Lower lobe of right lung (tissue), 2 donors: ENCODE data around the gene ISM1. TPM values are rescaled to one million over a fixed set of nuclear protein-coding genes. Genes with fewer than 3 reads are reported as not detected.

ENCODE experiments used
- ATAC-seq, 2 donors: fragments of 200-7000 bp; cut with Tn5 transposase; one replicate each; pipeline ENCODE4 v1.9.1; 2020 to 2022; ENCODE audit warnings: mild to moderate bottlenecking in 2 of 2, moderate library complexity in 2 of 2
- DNase-seq: peaks from one replicate; pipeline ENCODE4 v3.0.0-alpha.2; 2020
- H3K27ac ChIP-seq: fragments of 200-600 bp; one replicate; pipeline ENCODE4 v1.8.0; 2022
- H3K27me3 ChIP-seq: fragments of 200-600 bp; one replicate; pipeline ENCODE4 v1.8.0; 2022; ENCODE audit warnings: low read depth
- H3K36me3 ChIP-seq: fragments of 200-600 bp; one replicate; pipeline ENCODE4 v1.8.0; 2022; ENCODE audit warnings: mild to moderate bottlenecking
- H3K4me1 ChIP-seq: fragments of 200-600 bp; one replicate; pipeline ENCODE4 v1.8.0; 2022
- H3K4me3 ChIP-seq: fragments of 200-600 bp; one replicate; pipeline ENCODE4 v1.8.0; 2022; ENCODE audit warnings: mild to moderate bottlenecking
- H3K9me3 ChIP-seq: fragments of 200-600 bp; one replicate; pipeline ENCODE4 v1.8.0; 2022
- intact Hi-C: fragments of 100-400 bp; cut with DNase I; formaldehyde crosslinking; loops from one replicate; pipeline ENCODE4 v1.11.0; 2022
- total RNA-seq: library from RNA; stranded (reverse); fragmentation: NEBNext Ultra II Directional; extraction: Animal tissue kit (Norgen Biotek cat#: 25700); gene quantifications from one replicate; pipeline ENCODE4 v1.2.1, GENCODE V29; 2021
- TF ChIP-seq, protein P1 (sequence below): fragments of 200-600 bp; IDR thresholded peaks from one replicate; pipeline ENCODE4 v1.8.0; 2022; ENCODE audit warnings: antibody characterized with exemption, mild to moderate bottlenecking
- donor health status: DM: no; HTN: yes; CAD: no; lungs with severe emphysema.

The ISM1 gene
- total RNA-seq, 1 donor from 2014 or later: 8.4 TPM

DNA sequence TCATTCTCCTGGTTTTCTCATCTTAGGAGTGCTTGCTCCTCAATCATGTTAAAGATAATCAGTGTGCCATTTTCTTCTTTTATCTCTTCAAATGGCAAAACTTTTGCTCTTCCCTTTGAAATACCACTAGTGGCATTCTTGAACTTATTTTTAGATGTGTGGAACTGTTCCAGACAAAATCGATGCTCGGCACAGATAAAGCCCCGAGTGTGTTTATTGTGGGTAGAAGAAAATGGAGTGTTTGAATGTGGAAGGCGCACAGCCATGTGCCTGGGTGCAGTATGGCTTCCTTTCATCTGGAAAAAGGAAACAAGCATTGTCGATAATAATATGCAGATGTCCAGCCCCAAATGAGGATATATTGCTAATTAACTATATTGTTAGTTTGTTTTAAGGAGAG lies 42.4 kb downstream of the ISM1 start:
- H3K4me3 ChIP-seq: no peak overlapping the region
- H3K27me3 ChIP-seq: no peaks in the 10 kb centered on the region
- TF ChIP-seq, protein P1, sequence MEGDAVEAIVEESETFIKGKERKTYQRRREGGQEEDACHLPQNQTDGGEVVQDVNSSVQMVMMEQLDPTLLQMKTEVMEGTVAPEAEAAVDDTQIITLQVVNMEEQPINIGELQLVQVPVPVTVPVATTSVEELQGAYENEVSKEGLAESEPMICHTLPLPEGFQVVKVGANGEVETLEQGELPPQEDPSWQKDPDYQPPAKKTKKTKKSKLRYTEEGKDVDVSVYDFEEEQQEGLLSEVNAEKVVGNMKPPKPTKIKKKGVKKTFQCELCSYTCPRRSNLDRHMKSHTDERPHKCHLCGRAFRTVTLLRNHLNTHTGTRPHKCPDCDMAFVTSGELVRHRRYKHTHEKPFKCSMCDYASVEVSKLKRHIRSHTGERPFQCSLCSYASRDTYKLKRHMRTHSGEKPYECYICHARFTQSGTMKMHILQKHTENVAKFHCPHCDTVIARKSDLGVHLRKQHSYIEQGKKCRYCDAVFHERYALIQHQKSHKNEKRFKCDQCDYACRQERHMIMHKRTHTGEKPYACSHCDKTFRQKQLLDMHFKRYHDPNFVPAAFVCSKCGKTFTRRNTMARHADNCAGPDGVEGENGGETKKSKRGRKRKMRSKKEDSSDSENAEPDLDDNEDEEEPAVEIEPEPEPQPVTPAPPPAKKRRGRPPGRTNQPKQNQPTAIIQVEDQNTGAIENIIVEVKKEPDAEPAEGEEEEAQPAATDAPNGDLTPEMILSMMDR: no peak
- peaks cover 19% of the 10 kb centered on the region for H3K4me1 ChIP-seq
- ATAC-seq (no peak), DNase-seq (no peak)
- intact Hi-C loops: no loop called here
- H3K36me3 ChIP-seq: no peaks in the 10 kb centered on the region
- no peaks in the 10 kb centered on the region for H3K9me3 ChIP-seq
- no peak overlapping the region for H3K27ac ChIP-seq

- Histone ChIP-seq H3K9me3 (no peaks in the 10 kb centered on the region), H3K27me3 (no peaks in the 10 kb centered on the region), H3K4me1 (peaks cover 19% of the 10 kb centered on the region), H3K36me3 (no peaks in the 10 kb centered on the region), H3K4me3 (no peak overlapping the region), H3K27ac (no peak overlapping the region)
- intact Hi-C loops: no loop called here
- TF ChIP-seq, protein P1: no peak
- DNase-seq (no peak), ATAC-seq (no peak)
Measured at GRCh38 chr20:13264907-13265306, 43.8 kb downstream of the ISM1 start.

- H3K9me3 ChIP-seq: no peaks in the 10 kb centered on the region
- no peaks in the 10 kb centered on the region for H3K36me3 ChIP-seq
- ATAC-seq (no peak), DNase-seq (no peak)
- intact Hi-C loops: no loop called here
- TF ChIP-seq, protein P1: no peak
- H3K27me3 ChIP-seq: no peaks in the 10 kb centered on the region
- H3K27ac ChIP-seq: no peak overlapping the region
- H3K4me3 ChIP-seq: no peak overlapping the region
- H3K4me1 ChIP-seq: peaks cover 19% of the 10 kb centered on the region
Measured at GRCh38 chr20:13265941-13266340, 44.9 kb downstream of the ISM1 start.

DNA sequence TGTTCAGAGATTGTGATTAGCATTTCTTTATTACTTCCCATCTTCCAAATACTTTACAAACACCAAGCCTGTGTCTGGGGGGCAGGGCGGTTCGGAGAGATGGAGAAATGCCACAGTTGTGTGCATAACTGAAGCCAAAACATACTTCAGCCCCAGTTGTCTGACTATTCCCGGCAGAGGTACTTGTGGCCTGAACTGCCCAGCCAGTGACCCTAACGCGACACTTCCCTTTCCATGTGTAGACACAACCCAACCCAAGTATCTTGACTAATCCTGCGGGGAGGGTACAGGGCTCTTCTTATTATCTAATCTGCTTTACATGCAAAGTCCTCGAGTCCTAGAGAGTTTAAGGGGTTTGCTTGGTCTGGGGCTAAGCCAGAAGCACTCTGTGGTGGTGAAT lies 46.2 kb downstream of the ISM1 start:
- TF ChIP-seq, protein P1: no peak
- no peaks in the 10 kb centered on the region for H3K9me3 ChIP-seq
- peak; percentile 49 for DNase-seq

GRCh38 chr20:13268953-13269352 lies 47.9 kb downstream of the ISM1 start:
- Histone ChIP-seq H3K4me1 (peaks cover 13% of the 10 kb centered on the region), H3K27me3 (no peaks in the 10 kb centered on the region), H3K27ac (no peak overlapping the region), H3K4me3 (no peak overlapping the region), H3K36me3 (no peaks in the 10 kb centered on the region), H3K9me3 (no peaks in the 10 kb centered on the region)
- DNase-seq (no peak), ATAC-seq (no peak)
- intact Hi-C loops: no loop called here
- TF ChIP-seq, protein P1: no peak

More for the DNA sequence above, 46.2 kb downstream of the ISM1 start:
- intact Hi-C loops: no loop called here
- no peak overlapping the region for H3K4me3 ChIP-seq
- H3K27ac ChIP-seq: no peak overlapping the region
- peak; percentile 77 to 90 for ATAC-seq
- H3K4me1 ChIP-seq: peaks cover 17% of the 10 kb centered on the region
- no peaks in the 10 kb centered on the region for H3K36me3 ChIP-seq
- no peaks in the 10 kb centered on the region for H3K27me3 ChIP-seq

- no peak overlapping the region for H3K27ac ChIP-seq
- TF ChIP-seq, protein P1: no peak
- no peak for ATAC-seq
- DNase-seq: no peak
- no peaks in the 10 kb centered on the region for H3K36me3 ChIP-seq
- no peaks in the 10 kb centered on the region for H3K9me3 ChIP-seq
- no peaks in the 10 kb centered on the region for H3K27me3 ChIP-seq
- H3K4me3 ChIP-seq: no peak overlapping the region
- H3K4me1 ChIP-seq: peaks cover 12% of the 10 kb centered on the region
- intact Hi-C loops: no loop called here
Measured at GRCh38 chr20:13270211-13270610, 49.1 kb downstream of the ISM1 start.
